SK-N-MC (cell line): Measurements from ENCODE around the gene GJC2.

ENCODE experiments used
- DNase-seq: peaks from one replicate; pipeline ENCODE4 v3.0.0-alpha.2; 2011; ENCODE audit warnings: low read depth, low spot score
- H3K27ac ChIP-seq: fragments of 200-600 bp; sonication (generic); 2 replicates; pipeline ENCODE4 v1.5.1; 2016; ENCODE audit warnings: mixed run types
- H3K36me3 ChIP-seq: fragments of 200-600 bp; sonication (generic); 2 replicates; pipeline ENCODE4 v1.6.1; 2017; ENCODE audit warnings: antibody characterized with exemption, low read length, mixed read lengths; ENCODE audit not compliant: insufficient read depth
- H3K4me3 ChIP-seq: fragments of 200-600 bp; sonication (generic); 2 replicates; pipeline ENCODE4 v1.5.1; 2016
- H3K9ac ChIP-seq: fragments of 200-600 bp; sonication (generic); 2 replicates; pipeline ENCODE4 v1.8.0; 2017; ENCODE audit warnings: mixed run types, mixed read lengths; ENCODE audit not compliant: insufficient read length
- H3K9me3 ChIP-seq: fragments of 200-600 bp; sonication (generic); 2 replicates; pipeline ENCODE4 v1.6.1; 2017; ENCODE audit warnings: low read depth, mild to moderate bottlenecking, antibody characterized with exemption, low read length, moderate library complexity, mixed read lengths
- EZH2 ChIP-seq: fragments of 200-600 bp; sonication (generic); IDR thresholded peaks from one replicate; pipeline ENCODE4 v1.6.1; 2017; ENCODE audit warnings: antibody characterized with exemption
- FOXP2 ChIP-seq: optimal IDR thresholded peaks from 2 replicates; pipeline ENCODE3; 2011; ENCODE audit warnings: mild to moderate bottlenecking, moderate library complexity; ENCODE audit not compliant: insufficient read depth; ENCODE audit errors: extremely low read length, control extremely low read depth
- POLR2AphosphoS5 ChIP-seq: IDR thresholded peaks from 2 replicates; pipeline ENCODE4 v1.6.1; 2012; ENCODE audit warnings: mild to moderate bottlenecking, low read depth, low read length, borderline replicate concordance

GJC2 gene

GRCh38 chr1:228156941-228157728 is 7.4 kb downstream of the GJC2 start:
- no peak for TF ChIP-seq FOXP2
- no peak for TF ChIP-seq EZH2
- no peak for TF ChIP-seq POLR2AphosphoS5
- H3K36me3 ChIP-seq: no peaks in the 10 kb centered on the region
- H3K9ac ChIP-seq: no peak overlapping the region
- no peak overlapping the region for H3K27ac ChIP-seq
- H3K9me3 ChIP-seq: no peaks in the 10 kb centered on the region
- no peak overlapping the region for H3K4me3 ChIP-seq
- no peak for DNase-seq

GRCh38 chr1:228157729-228158126 is 8.0 kb downstream of the GJC2 start:
- no peak for DNase-seq
- no peak overlapping the region for H3K27ac ChIP-seq

GRCh38 chr1:228158151-228159007 is 8.6 kb downstream of the GJC2 start:
- no peak overlapping the region for H3K27ac ChIP-seq
- no peak overlapping the region for H3K9ac ChIP-seq
- H3K36me3 ChIP-seq: no peaks in the 10 kb centered on the region
- DNase-seq: no peak
- TF ChIP-seq POLR2AphosphoS5 (no peak), EZH2 (no peak), FOXP2 (no peak)
- no peak overlapping the region for H3K4me3 ChIP-seq
- no peaks in the 10 kb centered on the region for H3K9me3 ChIP-seq

More at GRCh38 chr1:228157729-228158126, 8.0 kb downstream of the GJC2 start:
- H3K4me3 ChIP-seq: no peak overlapping the region
- no peak overlapping the region for H3K9ac ChIP-seq
- TF ChIP-seq EZH2 (no peak), FOXP2 (no peak), POLR2AphosphoS5 (no peak)
- no peaks in the 10 kb centered on the region for H3K36me3 ChIP-seq
- no peaks in the 10 kb centered on the region for H3K9me3 ChIP-seq

- Histone ChIP-seq H3K4me3 (no peak overlapping the region), H3K9ac (no peak overlapping the region), H3K9me3 (no peaks in the 10 kb centered on the region), H3K27ac (no peak overlapping the region), H3K36me3 (no peaks in the 10 kb centered on the region)
- DNase-seq: no peak
- TF ChIP-seq EZH2: no peak
Observed at GRCh38 chr1:228159008-228159665, 9.4 kb downstream of the GJC2 start.

- Histone ChIP-seq H3K4me3 (no peak overlapping the region), H3K36me3 (no peaks in the 10 kb centered on the region), H3K27ac (no peak overlapping the region), H3K9ac (no peak overlapping the region), H3K9me3 (no peaks in the 10 kb centered on the region)
- TF ChIP-seq FOXP2 (no peak), POLR2AphosphoS5 (no peak), EZH2 (no peak)
- DNase-seq: no peak
Observed at GRCh38 chr1:228160201-228160761, 10.6 kb downstream of the GJC2 start.

- DNase-seq: no peak
- H3K9ac ChIP-seq: no peak overlapping the region
- H3K4me3 ChIP-seq: no peak overlapping the region
- no peaks in the 10 kb centered on the region for H3K9me3 ChIP-seq
- H3K27ac ChIP-seq: no peak overlapping the region
- no peak for TF ChIP-seq FOXP2
- TF ChIP-seq POLR2AphosphoS5: no peak
- no peak for TF ChIP-seq EZH2
- H3K36me3 ChIP-seq: no peaks in the 10 kb centered on the region
Observed at GRCh38 chr1:228161362-228161761, 11.6 kb downstream of the GJC2 start.

- DNase-seq: no peak
- H3K9me3 ChIP-seq: no peaks in the 10 kb centered on the region
- no peak for TF ChIP-seq FOXP2
- no peak overlapping the region for H3K9ac ChIP-seq
- H3K27ac ChIP-seq: no peak overlapping the region
- H3K4me3 ChIP-seq: no peak overlapping the region
- H3K36me3 ChIP-seq: no peaks in the 10 kb centered on the region
Observed at GRCh38 chr1:228161866-228162265, 12.1 kb downstream of the GJC2 start.
